AG04449 (cell line): ENCODE measurements around the gene RNF220.

ENCODE experiments used
- CTCF ChIA-PET: fragments of 350-600 bp; formaldehyde crosslinking; extraction: SDS; loops from one replicate; lab custom pipeline; 2021; ENCODE audit warnings: antibody characterized with exemption; lab: Yijun Ruan, JAX
- POLR2A ChIA-PET: fragments of 400-600, 350-600 bp; formaldehyde crosslinking; extraction: SDS; loops from one replicate; lab custom pipeline; 2020; ENCODE audit warnings: antibody characterized with exemption, inconsistent platforms; lab: Yijun Ruan, JAX
- DNase-seq: peaks from one replicate; pipeline ENCODE4 v3.0.0-alpha.2; 2010; ENCODE audit warnings: low read depth, low spot score
- H3K4me3 ChIP-seq: 2 replicates; pipeline ENCODE4 v1.5.1; 2011; ENCODE audit warnings: low read depth, mild to moderate bottlenecking, control low read depth, low read length
- CTCF ChIP-seq: IDR thresholded peaks from one replicate; pipeline ENCODE4 v1.5.1; 2011; ENCODE audit warnings: mild to moderate bottlenecking, moderate library complexity, low read length, control low read depth, inconsistent platforms; ENCODE audit not compliant: insufficient read depth; ENCODE audit errors: missing control alignments

RNF220 gene

GRCh38 chr1:44416408-44416807, 11.4 kb downstream of the RNF220 start:
- ChIA-PET POLR2A (no interaction called here), CTCF (no interaction called here)
- no peak for DNase-seq
- no peak for TF ChIP-seq CTCF
- no peak overlapping the region for H3K4me3 ChIP-seq

GRCh38 chr1:44417351-44418021, 12.4 kb downstream of the RNF220 start:
- no peak overlapping the region for H3K4me3 ChIP-seq
- TF ChIP-seq CTCF, result no peak
- DNase-seq, result no peak
- ChIA-PET POLR2A (no interaction called here), CTCF (no interaction called here)

- DNase-seq, result no peak
- POLR2A ChIA-PET, result no interaction called here
- no peak overlapping the region for H3K4me3 ChIP-seq
Observed at GRCh38 chr1:44418022-44418673, 13.1 kb downstream of the RNF220 start.

GRCh38 chr1:44419901-44420300, 14.8 kb downstream of the RNF220 start:
- no peak for DNase-seq
- ChIA-PET POLR2A (no interaction called here), CTCF (no interaction called here)
- no peak for TF ChIP-seq CTCF
- no peak overlapping the region for H3K4me3 ChIP-seq

More at GRCh38 chr1:44418022-44418673, 13.1 kb downstream of the RNF220 start:
- TF ChIP-seq CTCF, result no peak
- CTCF ChIA-PET, result no interaction called here

GRCh38 chr1:44420535-44420934, 15.5 kb downstream of the RNF220 start:
- ChIA-PET POLR2A (no interaction called here), CTCF (no interaction called here)
- H3K4me3 ChIP-seq, result no peak overlapping the region
- TF ChIP-seq CTCF, result no peak
- no peak for DNase-seq

GRCh38 chr1:44421446-44421884, 16.4 kb downstream of the RNF220 start:
- no peak overlapping the region for H3K4me3 ChIP-seq
- CTCF ChIA-PET, result interaction anchor here (1.1 kb wide), 1 partner anchor 44 kb away, joined by 3 read pairs; no protein-coding TSS in a partner anchor
- no peak for TF ChIP-seq CTCF
- DNase-seq, result no peak
- POLR2A ChIA-PET, result no interaction called here
